CD4-positive, CD25-positive, alpha-beta regulatory T cell (primary cell): ENCODE data around the gene DHCR7. TPM values are rescaled to one million over a fixed set of nuclear protein-coding genes. Genes with fewer than 3 reads are reported as not detected.

ENCODE experiments used
- ATAC-seq, 2 donors: fragments of 150-1000 bp; cut with Tn5 transposase; one replicate each; pipeline ENCODE4 v1.10.0; 2021; ENCODE audit warnings: low read depth in 2 of 2, moderate number of reproducible peaks in 2 of 2, moderate library complexity in 1 of 2
- DNase-seq, 3 donors: peaks; one replicate each; pipeline versions ENCODE4 v3.0.0 to v3.0.0-alpha.2; 2012 to 2022; ENCODE audit warnings: mixed read lengths in 1 of 3
- H3K27ac ChIP-seq: one replicate; pipeline ENCODE4 v1.7.0; 2013; ENCODE audit warnings: mild to moderate bottlenecking, low read length; ENCODE audit not compliant: insufficient read depth, poor library complexity, severe bottlenecking
- H3K27me3 ChIP-seq: one replicate; pipeline ENCODE4 v1.7.0; 2013; ENCODE audit warnings: low read length; ENCODE audit not compliant: control insufficient read depth, insufficient read depth
- H3K36me3 ChIP-seq: one replicate; pipeline ENCODE4 v1.7.0; 2013; ENCODE audit warnings: mild to moderate bottlenecking, low read length, moderate library complexity; ENCODE audit not compliant: control insufficient read depth, insufficient read depth
- H3K4me1 ChIP-seq: 2 replicates; pipeline ENCODE4 v1.7.0; 2013; ENCODE audit warnings: mild to moderate bottlenecking, low read length; ENCODE audit not compliant: insufficient read depth, control insufficient read depth, poor library complexity, severe bottlenecking
- H3K4me3 ChIP-seq: one replicate; pipeline ENCODE4 v1.7.0; 2013; ENCODE audit warnings: low read depth, mild to moderate bottlenecking, low read length, moderate library complexity
- H3K9me3 ChIP-seq, 2 experiments: 1 replicate in 1 of 2; 2 replicates in 1 of 2; pipeline ENCODE4 v1.7.0; 2013; ENCODE audit warnings: low read length in 2 of 2, mild to moderate bottlenecking in 1 of 2, moderate library complexity in 1 of 2; ENCODE audit not compliant: control insufficient read depth in 2 of 2
- H3K27ac Mint-ChIP-seq, 3 donors: one replicate each; pipeline ENCODE4 v1.8.0; 2020 to 2022; ENCODE audit warnings: mild to moderate bottlenecking in 3 of 3, mixed read lengths in 3 of 3, moderate library complexity in 2 of 3
- H3K27me3 Mint-ChIP-seq: one replicate; pipeline ENCODE4 v1.8.0; 2022; ENCODE audit warnings: mild to moderate bottlenecking, mixed read lengths
- H3K36me3 Mint-ChIP-seq: one replicate; pipeline ENCODE4 v1.8.0; 2020; ENCODE audit warnings: mixed read lengths
- H3K4me1 Mint-ChIP-seq, 4 donors: one replicate each; pipeline ENCODE4 v1.8.0; 2020 to 2022; ENCODE audit warnings: mixed read lengths in 4 of 4, mild to moderate bottlenecking in 1 of 4
- H3K4me3 Mint-ChIP-seq, 4 donors: one replicate each; pipeline ENCODE4 v1.8.0; 2020 to 2022; ENCODE audit warnings: mild to moderate bottlenecking in 4 of 4, mixed read lengths in 4 of 4, moderate library complexity in 3 of 4
- H3K9me3 Mint-ChIP-seq, 7 donors: one replicate each; pipeline ENCODE4 v1.8.0; 2020 to 2022; ENCODE audit warnings: mixed read lengths in 7 of 7, mild to moderate bottlenecking in 3 of 7, moderate library complexity in 2 of 7
- polyA plus RNA-seq, 4 donors: library from polyadenylated mRNA; unstranded; fragments of 300-500 nt; fragmentation: Illumina TruSeq; gene quantifications; one replicate each; pipeline ENCODE4 v1.2.3, GENCODE V29; 2021
- total RNA-seq: library from RNA; stranded (reverse); gene quantifications from one replicate; pipeline ENCODE4 v1.2.3, GENCODE V29; 2022

DHCR7 gene
- total and polyA plus RNA-seq, 5 donors from 2014 or later = 11.2 to 21.1 (median 15.4) TPM

GRCh38 chr11:71399341-71399740 is 48.9 kb downstream of the DHCR7 start:
- H3K36me3 Mint-ChIP-seq = no peaks in the 10 kb centered on the region
- H3K36me3 ChIP-seq = no peaks in the 10 kb centered on the region
- DNase-seq = no peak
- H3K9me3 Mint-ChIP-seq = peaks cover 0 to 4% (median 0%) of the 10 kb centered on the region in 7 donors
- no peak overlapping the region for H3K4me3 Mint-ChIP-seq
- H3K4me3 ChIP-seq = no peak overlapping the region
- H3K4me1 ChIP-seq = no peaks in the 10 kb centered on the region
- no peak for ATAC-seq
- H3K27ac ChIP-seq = no peak overlapping the region
- no peak overlapping the region for H3K27ac Mint-ChIP-seq
- H3K27me3 ChIP-seq = no peaks in the 10 kb centered on the region
- peaks cover 4% of the 10 kb centered on the region for H3K27me3 Mint-ChIP-seq
- H3K4me1 Mint-ChIP-seq = no peaks in the 10 kb centered on the region
- H3K9me3 ChIP-seq = no peaks in the 10 kb centered on the region

- no peak for ATAC-seq
- no peak overlapping the region for H3K27ac ChIP-seq
Measured at GRCh38 chr11:71397961-71398360, 50.2 kb downstream of the DHCR7 start.

GRCh38 chr11:71397331-71397860 is 50.8 kb downstream of the DHCR7 start:
- H3K27ac Mint-ChIP-seq = no peak overlapping the region

More at GRCh38 chr11:71397961-71398360, 50.2 kb downstream of the DHCR7 start:
- H3K4me3 ChIP-seq = no peak overlapping the region
- no peaks in the 10 kb centered on the region for H3K9me3 ChIP-seq
- H3K9me3 Mint-ChIP-seq = peaks cover 0 to 1% (median 0%) of the 10 kb centered on the region in 7 donors
- no peaks in the 10 kb centered on the region for H3K36me3 ChIP-seq
- no peaks in the 10 kb centered on the region for H3K4me1 ChIP-seq
- H3K27ac Mint-ChIP-seq = no peak overlapping the region
- DNase-seq = no peak
- H3K36me3 Mint-ChIP-seq = no peaks in the 10 kb centered on the region
- peaks cover 4% of the 10 kb centered on the region for H3K27me3 Mint-ChIP-seq
- H3K27me3 ChIP-seq = no peaks in the 10 kb centered on the region
- H3K4me3 Mint-ChIP-seq = no peak overlapping the region
- no peaks in the 10 kb centered on the region for H3K4me1 Mint-ChIP-seq

GRCh38 chr11:71396548-71397123 is 51.6 kb downstream of the DHCR7 start:
- Mint-ChIP-seq H3K27me3 (peaks cover 4% of the 10 kb centered on the region), H3K36me3 (no peaks in the 10 kb centered on the region), H3K4me1 (no peaks in the 10 kb centered on the region), H3K27ac (no peak overlapping the region), H3K4me3 (no peak overlapping the region), H3K9me3 (no peaks in the 10 kb centered on the region)
- Histone ChIP-seq H3K27me3 (no peaks in the 10 kb centered on the region), H3K4me3 (no peak overlapping the region), H3K9me3 (no peaks in the 10 kb centered on the region), H3K36me3 (no peaks in the 10 kb centered on the region), H3K27ac (no peak overlapping the region), H3K4me1 (no peaks in the 10 kb centered on the region)
- DNase-seq (no peak), ATAC-seq (no peak)

More at GRCh38 chr11:71397331-71397860, 50.8 kb downstream of the DHCR7 start:
- no peaks in the 10 kb centered on the region for H3K4me1 ChIP-seq
- peaks cover 0 to under 1% (median 0%) of the 10 kb centered on the region in 7 donors for H3K9me3 Mint-ChIP-seq
- ATAC-seq = no peak
- no peaks in the 10 kb centered on the region for H3K4me1 Mint-ChIP-seq
- H3K4me3 Mint-ChIP-seq = no peak overlapping the region
- H3K27ac ChIP-seq = no peak overlapping the region
- DNase-seq = no peak
- no peak overlapping the region for H3K4me3 ChIP-seq
- H3K9me3 ChIP-seq = no peaks in the 10 kb centered on the region
- H3K27me3 ChIP-seq = no peaks in the 10 kb centered on the region
- peaks cover 4% of the 10 kb centered on the region for H3K27me3 Mint-ChIP-seq
- no peaks in the 10 kb centered on the region for H3K36me3 Mint-ChIP-seq
- H3K36me3 ChIP-seq = no peaks in the 10 kb centered on the region

GRCh38 chr11:71395774-71396173 is 52.4 kb downstream of the DHCR7 start:
- H3K27ac ChIP-seq = no peak overlapping the region
- Mint-ChIP-seq H3K9me3 (no peaks in the 10 kb centered on the region), H3K27ac (no peak overlapping the region)

GRCh38 chr11:71395263-71395560 is 53.0 kb downstream of the DHCR7 start:
- Mint-ChIP-seq H3K27me3 (peaks cover 4% of the 10 kb centered on the region), H3K36me3 (no peaks in the 10 kb centered on the region), H3K9me3 (no peaks in the 10 kb centered on the region), H3K4me3 (no peak overlapping the region), H3K27ac (no peak overlapping the region), H3K4me1 (no peaks in the 10 kb centered on the region)
- H3K27me3 ChIP-seq = no peaks in the 10 kb centered on the region
- H3K4me3 ChIP-seq = no peak overlapping the region
- H3K9me3 ChIP-seq = no peaks in the 10 kb centered on the region
- DNase-seq (no peak), ATAC-seq (no peak)
- no peak overlapping the region for H3K27ac ChIP-seq
- H3K36me3 ChIP-seq = no peaks in the 10 kb centered on the region
- H3K4me1 ChIP-seq = no peaks in the 10 kb centered on the region

More at GRCh38 chr11:71395774-71396173, 52.4 kb downstream of the DHCR7 start:
- H3K4me3 Mint-ChIP-seq = no peak overlapping the region
- H3K4me1 Mint-ChIP-seq = no peaks in the 10 kb centered on the region
- peaks cover 4% of the 10 kb centered on the region for H3K27me3 Mint-ChIP-seq
- H3K36me3 Mint-ChIP-seq = no peaks in the 10 kb centered on the region
- Histone ChIP-seq H3K27me3 (no peaks in the 10 kb centered on the region), H3K9me3 (no peaks in the 10 kb centered on the region), H3K4me3 (no peak overlapping the region), H3K36me3 (no peaks in the 10 kb centered on the region), H3K4me1 (no peaks in the 10 kb centered on the region)
- DNase-seq = no peak
- ATAC-seq = no peak

GRCh38 chr11:71393283-71393682 is 54.9 kb downstream of the DHCR7 start:
- no peaks in the 10 kb centered on the region for H3K36me3 Mint-ChIP-seq
- peaks cover 0 to 4% (median 0%) of the 10 kb centered on the region in 4 donors for H3K4me1 Mint-ChIP-seq
- H3K4me3 Mint-ChIP-seq = no peak overlapping the region

GRCh38 chr11:71391796-71392195 is 56.4 kb downstream of the DHCR7 start:
- Mint-ChIP-seq H3K4me3 (no peak overlapping the region), H3K27ac (no peak overlapping the region), H3K36me3 (no peaks in the 10 kb centered on the region), H3K4me1 (peaks cover 0 to 4% (median 0%) of the 10 kb centered on the region in 4 donors), H3K9me3 (peaks cover 0 to 3% (median 0%) of the 10 kb centered on the region in 7 donors), H3K27me3 (peaks cover 4% of the 10 kb centered on the region)
- DNase-seq (no peak), ATAC-seq (no peak)
- Histone ChIP-seq H3K9me3 (no peaks in the 10 kb centered on the region), H3K4me3 (no peak overlapping the region), H3K27ac (no peak overlapping the region), H3K27me3 (no peaks in the 10 kb centered on the region), H3K4me1 (no peaks in the 10 kb centered on the region), H3K36me3 (no peaks in the 10 kb centered on the region)

More at GRCh38 chr11:71393283-71393682, 54.9 kb downstream of the DHCR7 start:
- Mint-ChIP-seq H3K9me3 (no peaks in the 10 kb centered on the region), H3K27ac (no peak overlapping the region), H3K27me3 (peaks cover 4% of the 10 kb centered on the region)
- no peaks in the 10 kb centered on the region for H3K4me1 ChIP-seq
- no peak overlapping the region for H3K4me3 ChIP-seq
- H3K9me3 ChIP-seq = no peaks in the 10 kb centered on the region
- H3K27me3 ChIP-seq = no peaks in the 10 kb centered on the region
- DNase-seq (no peak), ATAC-seq (no peak)
- no peak overlapping the region for H3K27ac ChIP-seq
- H3K36me3 ChIP-seq = no peaks in the 10 kb centered on the region
